H9 (cell line): ENCODE data around the gene RCAN2. TPM values are rescaled to one million over a fixed set of nuclear protein-coding genes. Genes with fewer than 3 reads are reported as not detected.

Source experiments
- DNase-seq: peaks from one replicate; pipeline ENCODE4 v3.0.0-alpha.2; 2017
- H2AFZ ChIP-seq: one replicate; pipeline ENCODE4 v1.6.1; 2013; ENCODE audit warnings: mild to moderate bottlenecking, low read length, control low read depth, moderate library complexity
- H2AK5ac ChIP-seq: 2 replicates; pipeline ENCODE4 v1.6.1; 2013; ENCODE audit warnings: low read length, control low read depth, mixed read lengths; ENCODE audit not compliant: insufficient read length
- H2BK120ac ChIP-seq: one replicate; pipeline ENCODE4 v1.6.1; 2013; ENCODE audit warnings: low read depth, mild to moderate bottlenecking, low read length, control low read depth, inconsistent platforms; ENCODE audit not compliant: poor library complexity, severe bottlenecking
- H2BK12ac ChIP-seq: 2 replicates; pipeline ENCODE4 v1.6.1; 2013; ENCODE audit warnings: low read length, control low read depth, mixed read lengths, low read depth; ENCODE audit not compliant: insufficient read length
- H2BK15ac ChIP-seq: 2 replicates; pipeline ENCODE4 v1.6.1; 2013; ENCODE audit warnings: low read depth, low read length, control low read depth
- H2BK20ac ChIP-seq: one replicate; pipeline ENCODE4 v1.6.1; 2013; ENCODE audit warnings: low read depth, mild to moderate bottlenecking, low read length, control low read depth, inconsistent platforms; ENCODE audit not compliant: poor library complexity, severe bottlenecking
- H2BK5ac ChIP-seq: 2 replicates; pipeline ENCODE4 v1.6.1; 2013; ENCODE audit warnings: low read length, control low read depth, mixed read lengths; ENCODE audit not compliant: insufficient read length
- H3K14ac ChIP-seq: 2 replicates; pipeline ENCODE4 v1.6.1; 2013; ENCODE audit warnings: low read length, control low read depth; ENCODE audit not compliant: insufficient read depth
- H3K18ac ChIP-seq: 2 replicates; pipeline ENCODE4 v1.6.1; 2013; ENCODE audit warnings: low read depth, mild to moderate bottlenecking, mixed read lengths, low read length, control low read depth; ENCODE audit not compliant: insufficient read length
- H3K23ac ChIP-seq: 2 replicates; pipeline ENCODE4 v1.6.1; 2013; ENCODE audit warnings: low read length, control low read depth, mixed read lengths, low read depth; ENCODE audit not compliant: insufficient read length
- H3K23me2 ChIP-seq: 2 replicates; pipeline ENCODE4 v1.6.1; 2013; ENCODE audit warnings: low read depth, mild to moderate bottlenecking, mixed read lengths, low read length, control low read depth; ENCODE audit not compliant: insufficient read length, poor library complexity, severe bottlenecking
- H3K27ac ChIP-seq: 2 replicates; pipeline ENCODE4 v1.5.1; 2013; ENCODE audit warnings: low read length, control low read depth, mixed read lengths, low read depth; ENCODE audit not compliant: insufficient read length
- H3K27me3 ChIP-seq: 2 replicates; pipeline ENCODE4 v1.6.1; 2013; ENCODE audit warnings: low read length, control low read depth, inconsistent platforms; ENCODE audit not compliant: insufficient read depth
- H3K4ac ChIP-seq: 2 replicates; pipeline ENCODE4 v1.6.1; 2013; ENCODE audit warnings: low read depth, mild to moderate bottlenecking, control low read depth, inconsistent platforms, low read length, moderate library complexity
- H3K4me1 ChIP-seq: 2 replicates; pipeline ENCODE4 v1.6.1; 2013; ENCODE audit warnings: low read length, control low read depth, inconsistent platforms; ENCODE audit not compliant: insufficient read depth
- H3K4me2 ChIP-seq: 2 replicates; pipeline ENCODE4 v1.6.1; 2013; ENCODE audit warnings: low read length, control low read depth, mixed read lengths; ENCODE audit not compliant: insufficient read length, insufficient read depth
- H3K56ac ChIP-seq: 2 replicates; pipeline ENCODE4 v1.6.1; 2013; ENCODE audit warnings: low read depth, mild to moderate bottlenecking, mixed read lengths, low read length, control low read depth; ENCODE audit not compliant: insufficient read length
- H3K79me1 ChIP-seq: 2 replicates; pipeline ENCODE4 v1.6.1; 2013; ENCODE audit warnings: low read depth, mild to moderate bottlenecking, moderate library complexity, low read length, control low read depth, inconsistent platforms; ENCODE audit not compliant: insufficient read depth, poor library complexity, severe bottlenecking
- H3K79me2 ChIP-seq: 2 replicates; pipeline ENCODE4 v1.6.1; 2013; ENCODE audit warnings: low read length, control low read depth, inconsistent platforms; ENCODE audit not compliant: insufficient read depth
- H3K9ac ChIP-seq: 2 replicates; pipeline ENCODE4 v1.6.1; 2013; ENCODE audit warnings: low read length, control low read depth, mixed read lengths; ENCODE audit not compliant: insufficient read length; ENCODE audit errors: extremely low read depth
- H3K9me3 ChIP-seq: one replicate; pipeline ENCODE4 v1.6.1; 2013; ENCODE audit warnings: low read depth, low read length, inconsistent platforms; ENCODE audit not compliant: control insufficient read depth
- H3T11ph ChIP-seq: one replicate; pipeline ENCODE4 v1.6.1; 2013; ENCODE audit warnings: mild to moderate bottlenecking, low read length, control low read depth, inconsistent platforms
- H4K20me1 ChIP-seq: one replicate; pipeline ENCODE4 v1.6.1; 2013; ENCODE audit not compliant: control insufficient read depth, insufficient read length, insufficient read depth
- H4K5ac ChIP-seq: 2 replicates; pipeline ENCODE4 v1.6.1; 2013; ENCODE audit warnings: low read depth, mild to moderate bottlenecking, mixed read lengths, low read length, control low read depth; ENCODE audit not compliant: insufficient read length
- H4K8ac ChIP-seq: replicated peaks from 2 replicates; pipeline ENCODE4 v1.6.1; 2013; ENCODE audit warnings: low read length, control low read depth, mixed read lengths, low read depth; ENCODE audit not compliant: insufficient read length
- H4K91ac ChIP-seq: 2 replicates; pipeline ENCODE4 v1.6.1; 2013; ENCODE audit warnings: low read depth, mild to moderate bottlenecking, moderate library complexity, mixed read lengths, low read length, control low read depth; ENCODE audit not compliant: insufficient read length
- H3K27ac Mint-ChIP-seq, 3 experiments: 2 replicates in 2 of 3; 3 replicates in 1 of 3; pipeline ENCODE4 v1.8.0; 2020 to 2021; ENCODE audit warnings: mixed read lengths in 3 of 3, mild to moderate bottlenecking in 1 of 3, moderate library complexity in 1 of 3
- H3K27me3 Mint-ChIP-seq: 2 replicates; pipeline ENCODE4 v1.8.0; 2021; ENCODE audit warnings: low read depth, mild to moderate bottlenecking, moderate library complexity, mixed read lengths
- H3K36me3 Mint-ChIP-seq, 3 experiments: 2 replicates in 2 of 3; 3 replicates in 1 of 3; pipeline ENCODE4 v1.8.0; 2020 to 2021; ENCODE audit warnings: low read depth in 3 of 3, mixed read lengths in 3 of 3; ENCODE audit not compliant: insufficient read depth in 1 of 3
- H3K4me1 Mint-ChIP-seq, 2 experiments: 2 replicates each; pipeline ENCODE4 v1.8.0; 2020; ENCODE audit warnings: mixed read lengths in 2 of 2
- H3K4me3 Mint-ChIP-seq, 2 experiments: 2 replicates in 1 of 2; 3 replicates in 1 of 2; pipeline ENCODE4 v1.8.0; 2020 to 2021; ENCODE audit warnings: mild to moderate bottlenecking in 2 of 2, mixed read lengths in 2 of 2, moderate library complexity in 1 of 2
- H3K9me3 Mint-ChIP-seq, 2 experiments: 2 replicates in 1 of 2; 3 replicates in 1 of 2; pipeline ENCODE4 v1.8.0; 2020; ENCODE audit warnings: mild to moderate bottlenecking in 2 of 2, mixed read lengths in 2 of 2, moderate library complexity in 1 of 2
- WGBS: extraction: QIAGEN DNeasy Blood & Tissue Kit; methylation state at CpG from one replicate; pipeline ENCODE4 v1.1.7; 2013; ENCODE audit warnings: missing lambda C conversion rate, low lambda C conversion rate, mixed read lengths; ENCODE audit not compliant: insufficient read length; ENCODE audit errors: extremely low coverage; 5-methylcytosine and 5-hydroxymethylcytosine counted together
- total RNA-seq: library from RNA; stranded (reverse); gene quantifications from 2 replicates; pipeline ENCODE4 v1.2.1, GENCODE V29; 2021
- TF ChIP-seq, protein P1 (sequence below): fragments of 200-600 bp; sonication (generic); conservative IDR thresholded peaks from 3 replicates; pipeline ENCODE4 v1.8.0; 2021; ENCODE audit warnings: antibody characterized with exemption, mild to moderate bottlenecking

RCAN2 gene
- total RNA-seq, 1 experiment from 2014 or later = 3.0 TPM

GRCh38 chr6:46215213-46215612, 276.0 kb downstream of the RCAN2 start:
- no peak overlapping the region for H3K27ac ChIP-seq
- no peaks in the 10 kb centered on the region for H3K9me3 ChIP-seq
- H3K23me2 ChIP-seq = no peaks in the 10 kb centered on the region
- no peaks in the 10 kb centered on the region for H3K79me2 ChIP-seq
- H2BK5ac ChIP-seq = no peak overlapping the region
- DNase-seq = no peak
- H2AK5ac ChIP-seq = no peak overlapping the region
- H4K91ac ChIP-seq = no peak overlapping the region
- no peak overlapping the region for H3K18ac ChIP-seq
- H3K4me1 Mint-ChIP-seq = peaks cover 0 to 6% of the 10 kb centered on the region in 2 experiments; a peak in 1 of 4 replicates
- H3K4ac ChIP-seq = no peak overlapping the region
- no peak overlapping the region for H4K5ac ChIP-seq
- H3K27me3 ChIP-seq = no peaks in the 10 kb centered on the region
- no peaks in the 10 kb centered on the region for H3K79me1 ChIP-seq
- no peak overlapping the region for H3K14ac ChIP-seq
- no peak overlapping the region for H2BK120ac ChIP-seq
- H3T11ph ChIP-seq = no peak overlapping the region
- no peak overlapping the region for H3K23ac ChIP-seq
- TF ChIP-seq, protein P1, sequence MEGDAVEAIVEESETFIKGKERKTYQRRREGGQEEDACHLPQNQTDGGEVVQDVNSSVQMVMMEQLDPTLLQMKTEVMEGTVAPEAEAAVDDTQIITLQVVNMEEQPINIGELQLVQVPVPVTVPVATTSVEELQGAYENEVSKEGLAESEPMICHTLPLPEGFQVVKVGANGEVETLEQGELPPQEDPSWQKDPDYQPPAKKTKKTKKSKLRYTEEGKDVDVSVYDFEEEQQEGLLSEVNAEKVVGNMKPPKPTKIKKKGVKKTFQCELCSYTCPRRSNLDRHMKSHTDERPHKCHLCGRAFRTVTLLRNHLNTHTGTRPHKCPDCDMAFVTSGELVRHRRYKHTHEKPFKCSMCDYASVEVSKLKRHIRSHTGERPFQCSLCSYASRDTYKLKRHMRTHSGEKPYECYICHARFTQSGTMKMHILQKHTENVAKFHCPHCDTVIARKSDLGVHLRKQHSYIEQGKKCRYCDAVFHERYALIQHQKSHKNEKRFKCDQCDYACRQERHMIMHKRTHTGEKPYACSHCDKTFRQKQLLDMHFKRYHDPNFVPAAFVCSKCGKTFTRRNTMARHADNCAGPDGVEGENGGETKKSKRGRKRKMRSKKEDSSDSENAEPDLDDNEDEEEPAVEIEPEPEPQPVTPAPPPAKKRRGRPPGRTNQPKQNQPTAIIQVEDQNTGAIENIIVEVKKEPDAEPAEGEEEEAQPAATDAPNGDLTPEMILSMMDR = no peak
- H2BK12ac ChIP-seq = no peak overlapping the region
- WGBS = no CpG with 5 or more reads among the region's 6 CpGs
- H3K9ac ChIP-seq = no peak overlapping the region
- H3K4me2 ChIP-seq = no peak overlapping the region
- no peak overlapping the region for H2BK20ac ChIP-seq
- H4K20me1 ChIP-seq = no peaks in the 10 kb centered on the region
- no peak overlapping the region for H2BK15ac ChIP-seq
- H3K27ac Mint-ChIP-seq = no peak overlapping the region
- H3K4me1 ChIP-seq = no peaks in the 10 kb centered on the region
- H3K36me3 Mint-ChIP-seq = no peaks in the 10 kb centered on the region
- H2AFZ ChIP-seq = no peak overlapping the region
- no peak overlapping the region for H3K4me3 Mint-ChIP-seq
- no peaks in the 10 kb centered on the region for H3K9me3 Mint-ChIP-seq
- H4K8ac ChIP-seq = no peak overlapping the region
- H3K27me3 Mint-ChIP-seq = peaks cover 39% of the 10 kb centered on the region
- H3K56ac ChIP-seq = no peak overlapping the region
